ENCODE data around the gene REXO1. TPM values are rescaled to one million over a fixed set of nuclear protein-coding genes. Genes with fewer than 3 reads are reported as not detected.
A peak's percentile ranks its signal among the peaks of the same experiment; 100 is the strongest.

Gene REXO1
- total and polyA plus RNA-seq, 2 donors (not counting 3 experiments of a cell fraction or from before 2014, with no cell fraction given): 41.1 to 56.9 TPM

- dilution Hi-C loops (cut with MboI; ENCODE audit: extremely low pct_ligation_motif_present, low sequenced_read_pairs) (no loop called here), intact Hi-C loops (cut with micrococcal nuclease) (no loop called here)
- no peak for TF ChIP-seq MYC (IDR thresholded peaks at IDR 0.05; ENCODE audit: low read depth, low read length)
- TF ChIP-seq CTCF (IDR thresholded peaks at IDR 0.05; ENCODE audit: extremely low read depth in 1 of 2, insufficient read depth in 1 of 2, low read depth in 1 of 2, low read length in 2 of 2): no peak
- no peak for TF ChIP-seq JUN (IDR thresholded peaks at IDR 0.05; ENCODE audit: borderline replicate concordance, insufficient read depth, insufficient read length, low read depth)
- TF ChIP-seq GATA2 (IDR thresholded peaks at IDR 0.05; ENCODE audit: insufficient read depth, insufficient read length, low read depth, low read length): no peak
- no peak for TF ChIP-seq POLR2A (IDR thresholded peaks at IDR 0.05; ENCODE audit: low read depth, low read length)
- TF ChIP-seq MAX (IDR thresholded peaks at IDR 0.05; ENCODE audit: insufficient read depth, insufficient read length): no peak
- no peak for TF ChIP-seq FOS (IDR thresholded peaks at IDR 0.05; ENCODE audit: borderline replicate concordance, insufficient read depth, low read length)
- TF ChIP-seq EZH2 (IDR thresholded peaks at IDR 0.05; ENCODE audit: borderline replicate concordance, low read depth, low read length, severe bottlenecking): no peak
- TF ChIP-seq POLR2AphosphoS5 (IDR thresholded peaks at IDR 0.05; ENCODE audit: insufficient read depth, low read depth, low read length): no peak
- Histone ChIP-seq H3K9me1 (replicated peaks; ENCODE audit: control insufficient read depth, extremely low read depth, insufficient read depth, low read length) (no peaks in the 10 kb centered on the region), H3K9ac (replicated peaks; ENCODE audit: extremely low read depth, insufficient read depth, low read length) (peak overlapping the region; percentile 97), H2AFZ (ENCODE audit: low read depth, low read length) (no peak overlapping the region), H3K4me1 (ENCODE audit: control insufficient read depth, extremely low read depth, insufficient read depth, low read length) (peaks cover 21% of the 10 kb centered on the region), H3K36me3 (ENCODE audit: control insufficient read depth in 2 of 2, extremely low read depth in 1 of 2, insufficient read depth in 2 of 2, low read length in 2 of 2) (peaks cover 0 to 4% of the 10 kb centered on the region in 2 experiments), H4K20me1 (replicated peaks; ENCODE audit: control insufficient read depth, extremely low read depth, insufficient read depth, low read length) (no peaks in the 10 kb centered on the region), H3K9me3 (replicated peaks; ENCODE audit: control insufficient read depth, insufficient read depth, low read length) (no peaks in the 10 kb centered on the region), H3K27ac (ENCODE audit: insufficient read depth, low read depth, low read length) (peak overlapping the region; percentile 92), H3K79me2 (ENCODE audit: control insufficient read depth, insufficient read depth, low read length) (peaks cover 38% of the 10 kb centered on the region), H3K4me2 (ENCODE audit: insufficient read depth, low read length) (peak overlapping the region; percentile 92), H3K4me3 (replicated peaks in 1 of 3; ENCODE audit: insufficient read depth in 1 of 3, low read depth in 1 of 3, low read length in 3 of 3) (peak overlapping the region; percentile 52 to 83 (median 72)), H3K27me3 (ENCODE audit: control insufficient read depth in 2 of 2, insufficient read depth in 2 of 2, low read length in 2 of 2) (no peaks in the 10 kb centered on the region)
- peak; percentile 82 for FAIRE-seq
- ChIA-PET CTCF (interaction anchor here (2.5 to 2.9 kb wide), 2 partner anchors 9 to 10 kb away, joined by 8 to 44 read pairs; partner anchors contain the start of gene ABHD17A), POLR2A (interaction anchor here (0.7 kb wide), 1 partner anchor 347 kb away, joined by 7 read pairs; no protein-coding TSS in a partner anchor)
- no TSS peak for BruUV-seq (replicated peaks)
- no peak for DNase-seq (ENCODE audit: low read depth, low spot score)
Observed at GRCh38 chr19:1874554-1875185, 26.4 kb upstream of the REXO1 start.

Measured in endothelial cell of umbilical vein (primary cell).